RKO (cell line): ENCODE measurements around the gene RFPL4AL1.
"Not testable (repeated sequence)": the region's sequence is repeated elsewhere in the genome, so short reads cannot be mapped to it uniquely, and the experiment has no call there.

Experiments used
- DNase-seq: peaks from one replicate; pipeline ENCODE4 v3.0.0-alpha.2; 2016; ENCODE audit warnings: low spot score

The RFPL4AL1 gene

DNA sequence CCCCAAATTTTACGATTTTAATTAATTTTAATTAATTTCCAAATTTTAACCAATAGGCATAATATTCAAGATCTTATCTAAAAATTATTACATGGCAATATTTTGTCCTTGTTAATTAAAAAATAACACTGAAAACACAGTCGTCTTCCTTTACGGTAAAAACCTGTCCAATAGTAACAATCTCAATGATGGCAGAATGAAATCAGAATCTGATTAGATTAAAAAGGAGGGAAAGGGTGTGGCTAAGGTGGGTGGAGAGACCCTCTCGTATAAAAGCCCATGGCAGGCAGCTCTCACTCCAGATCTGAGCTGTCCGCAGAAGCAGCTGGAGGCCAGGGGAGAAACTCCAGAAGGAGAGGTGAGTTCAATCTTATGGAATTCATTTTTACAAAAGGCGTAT, at the start of gene RFPL4AL1:
TSS of gene RFPL4AL1 (plus strand) at position 301 of the 400 bp plus-strand sequence. CDS start 2,687 bp downstream, outside the sequence.
- DNase-seq, result not testable (repeated sequence)

DNA sequence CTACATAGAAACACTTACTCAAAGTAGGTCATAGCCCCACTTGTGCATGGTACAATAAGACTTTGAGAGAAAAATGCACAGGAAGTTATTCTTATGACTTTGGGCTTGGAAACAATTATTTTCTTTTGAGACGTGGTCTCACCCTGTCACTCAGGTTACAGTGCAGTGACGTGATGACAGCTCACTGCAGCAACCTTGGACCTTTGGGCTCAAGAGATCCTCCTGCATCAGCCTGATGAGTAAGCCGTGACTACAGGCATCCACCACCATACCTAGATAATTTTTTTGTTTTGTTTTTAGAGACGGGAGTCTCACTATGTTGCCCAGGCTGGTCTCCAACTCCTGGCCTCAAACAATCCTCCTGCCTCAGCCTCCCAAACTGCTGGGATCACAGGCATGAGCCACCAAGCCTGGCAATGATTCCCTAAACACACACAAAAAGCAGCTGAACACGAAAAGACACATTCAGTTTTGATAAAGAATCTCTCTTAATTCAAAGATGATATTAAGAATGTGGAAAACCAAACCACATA, 48.6 kb upstream of the RFPL4AL1 start:
- DNase-seq, result peak; percentile 49

DNA sequence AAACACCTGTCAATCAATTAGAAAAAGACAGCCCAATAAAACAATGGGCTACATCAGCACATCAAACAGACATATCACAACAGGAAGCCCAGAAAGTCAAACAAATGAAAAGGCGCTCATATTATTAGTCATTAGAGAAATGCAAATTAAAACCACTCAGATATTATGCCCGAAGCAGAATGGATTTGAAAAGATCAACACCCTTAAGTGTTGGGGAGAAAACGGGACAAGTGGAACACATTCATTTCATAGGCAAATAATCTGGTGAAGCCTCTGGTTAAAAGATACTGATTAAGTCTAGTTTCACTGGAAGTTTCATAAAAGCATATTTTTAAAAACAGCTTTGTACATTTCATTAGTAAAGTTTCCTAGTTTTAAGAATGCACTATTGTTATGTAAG, 48.1 kb upstream of the RFPL4AL1 start:
- no peak for DNase-seq

DNA sequence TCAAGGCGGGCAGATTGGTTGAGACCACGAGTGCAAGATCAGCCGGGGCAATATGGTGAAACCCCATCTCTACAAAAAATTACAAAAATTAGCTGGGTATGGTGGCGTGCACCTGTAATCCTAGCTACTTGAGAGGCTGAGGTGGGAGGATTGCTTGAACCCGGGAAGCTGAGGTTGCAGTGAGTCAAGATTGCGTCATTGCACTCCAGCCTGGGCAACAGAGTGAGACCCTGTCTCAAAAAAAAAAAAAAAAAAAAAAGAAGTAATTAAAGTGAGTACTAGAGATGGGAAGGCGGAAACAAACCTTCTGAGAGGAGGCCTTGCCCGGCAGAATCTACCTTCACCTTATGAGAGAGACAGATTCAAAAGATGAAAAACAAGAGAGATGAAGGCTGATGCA, 45.4 kb upstream of the RFPL4AL1 start:
- no peak for DNase-seq

DNA sequence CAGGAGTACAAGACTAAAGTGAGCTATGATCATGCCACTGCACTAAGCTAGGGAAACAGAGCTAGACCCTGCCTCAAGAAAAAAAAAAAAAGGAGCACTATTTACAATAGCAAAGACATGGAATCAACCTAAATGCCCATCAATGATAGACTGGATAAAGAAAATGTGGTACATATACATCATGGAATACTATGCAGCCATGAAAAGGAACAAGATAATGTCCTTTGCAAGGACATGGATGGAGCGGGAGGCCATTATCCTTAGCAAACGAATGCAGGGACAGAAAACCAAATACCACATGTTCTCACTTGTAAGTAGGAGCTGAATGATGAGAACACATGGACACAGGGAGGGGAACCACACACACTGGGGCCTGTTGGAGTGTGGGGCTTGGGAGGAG, 38.5 kb upstream of the RFPL4AL1 start:
- DNase-seq, result not testable (repeated sequence)

DNA sequence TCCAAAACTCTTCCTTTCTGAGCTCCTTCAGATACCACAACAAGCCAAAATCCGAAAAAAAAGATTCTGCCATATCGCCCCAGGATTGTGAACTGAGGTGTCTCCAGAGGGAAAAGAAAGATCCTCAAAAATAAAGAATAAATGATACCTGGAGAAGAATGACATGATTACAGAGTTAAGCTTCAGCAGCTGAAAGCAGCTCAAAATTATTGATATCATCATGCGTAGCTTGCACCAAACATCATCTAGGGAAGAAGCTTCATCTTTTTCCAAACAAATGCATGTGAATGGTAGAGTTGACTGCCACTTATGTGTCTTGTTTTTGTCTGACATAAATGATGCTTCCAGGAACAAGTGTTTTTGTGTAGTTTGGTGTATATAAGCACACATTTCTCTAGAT, 30.6 kb upstream of the RFPL4AL1 start, which contains the start of gene NLRP9:
TSS of gene NLRP9 (minus strand) at position 101 of the 400 bp plus-strand sequence. CDS start at position 73, 28 bp downstream.
- no peak for DNase-seq

DNA sequence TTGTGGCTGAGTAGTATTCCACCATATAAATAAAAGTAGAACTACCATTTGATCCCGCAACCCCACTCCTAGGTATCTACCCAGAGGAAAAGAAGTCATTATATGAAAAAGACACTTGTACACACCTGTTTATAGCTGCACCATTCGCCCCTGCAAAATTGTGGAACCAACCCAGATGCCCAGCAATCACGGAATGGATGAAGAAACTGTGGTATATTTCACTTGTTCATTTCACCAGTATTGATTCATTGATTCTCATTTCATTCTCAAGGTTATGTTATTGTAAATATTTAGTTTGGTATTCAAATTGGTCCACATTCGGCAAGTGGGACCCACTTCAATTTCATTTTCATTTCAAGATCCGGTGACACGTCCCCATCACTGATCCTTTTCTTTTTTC, 18.2 kb upstream of the RFPL4AL1 start:
- no peak for DNase-seq

DNA sequence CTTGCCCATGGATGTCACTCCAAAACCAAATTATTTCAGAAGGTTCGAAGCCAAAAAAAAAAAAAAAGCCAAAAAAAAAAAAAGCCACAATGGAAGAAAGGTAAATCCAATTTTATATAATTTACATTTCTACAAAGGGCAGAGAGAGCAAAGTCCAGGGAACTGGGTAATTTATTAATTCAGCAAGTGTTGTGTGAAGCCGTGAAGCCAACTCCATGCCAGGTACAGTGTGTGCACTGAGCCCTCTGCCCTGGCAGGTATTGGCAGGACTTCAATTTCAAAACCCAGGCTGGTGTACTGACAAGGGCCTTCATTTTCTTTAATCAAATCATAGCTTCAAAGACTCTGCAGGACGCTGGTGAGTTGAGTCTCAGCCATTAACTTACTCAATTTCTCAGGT, 15.5 kb upstream of the RFPL4AL1 start:
- no peak for DNase-seq

DNA sequence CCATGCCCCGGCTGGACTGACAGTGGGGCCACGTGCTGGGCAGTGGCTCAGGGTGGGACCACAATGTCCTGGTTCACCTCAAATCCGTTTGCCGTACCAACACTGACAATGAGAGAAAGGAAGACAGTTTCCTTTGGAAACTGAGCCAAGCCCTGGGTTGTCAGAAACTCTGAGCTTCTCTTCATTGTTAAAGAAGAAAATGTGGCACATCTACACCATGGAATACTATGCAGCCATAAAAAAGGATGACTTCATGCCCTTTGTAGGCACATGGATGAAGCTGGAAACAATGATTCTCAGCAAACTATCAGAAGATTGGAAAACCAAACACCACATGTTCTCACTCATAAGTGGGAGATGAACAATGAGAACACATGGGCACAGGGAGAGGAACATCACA, 12.1 kb upstream of the RFPL4AL1 start:
- not testable (repeated sequence) for DNase-seq

DNA sequence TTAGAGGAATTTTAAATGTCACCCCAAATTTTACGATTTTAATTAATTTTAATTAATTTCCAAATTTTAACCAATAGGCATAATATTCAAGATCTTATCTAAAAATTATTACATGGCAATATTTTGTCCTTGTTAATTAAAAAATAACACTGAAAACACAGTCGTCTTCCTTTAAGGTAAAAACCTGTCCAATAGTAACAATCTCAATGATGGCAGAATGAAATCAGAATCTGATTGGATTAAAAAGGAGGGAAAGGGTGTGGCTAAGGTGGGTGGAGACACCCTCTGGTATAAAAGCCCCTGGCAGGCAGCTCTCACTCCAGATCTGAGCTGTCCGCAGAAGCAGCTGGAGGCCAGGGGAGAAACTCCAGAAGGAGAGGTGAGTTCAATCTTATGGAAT, 10.1 kb upstream of the RFPL4AL1 start, which contains the start of gene RFPL4A:
TSS of gene RFPL4A (plus strand) at position 301 of the 400 bp plus-strand sequence. CDS start 2,704 bp downstream, outside the sequence.
- not testable (repeated sequence) for DNase-seq

DNA sequence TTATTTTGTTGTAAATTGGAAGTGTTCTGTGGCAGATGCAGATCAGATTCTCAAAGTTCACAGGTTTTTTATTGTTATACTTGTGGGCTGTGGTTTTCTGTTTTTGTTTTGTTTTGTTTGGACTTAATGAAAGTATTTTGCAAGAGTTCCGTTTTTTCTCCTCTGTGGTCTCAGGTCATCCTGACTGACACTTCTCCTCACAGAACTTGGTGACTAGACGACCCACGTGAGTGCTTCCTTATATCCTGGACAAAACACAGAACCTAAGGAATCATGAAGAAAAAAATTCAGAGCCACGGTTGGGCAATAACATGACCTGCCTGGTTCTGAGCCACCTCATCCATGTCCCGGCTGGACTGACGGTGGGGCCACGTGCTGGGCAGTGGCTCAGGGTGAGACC, 2.5 kb upstream of the RFPL4AL1 start:
- no peak for DNase-seq

DNA sequence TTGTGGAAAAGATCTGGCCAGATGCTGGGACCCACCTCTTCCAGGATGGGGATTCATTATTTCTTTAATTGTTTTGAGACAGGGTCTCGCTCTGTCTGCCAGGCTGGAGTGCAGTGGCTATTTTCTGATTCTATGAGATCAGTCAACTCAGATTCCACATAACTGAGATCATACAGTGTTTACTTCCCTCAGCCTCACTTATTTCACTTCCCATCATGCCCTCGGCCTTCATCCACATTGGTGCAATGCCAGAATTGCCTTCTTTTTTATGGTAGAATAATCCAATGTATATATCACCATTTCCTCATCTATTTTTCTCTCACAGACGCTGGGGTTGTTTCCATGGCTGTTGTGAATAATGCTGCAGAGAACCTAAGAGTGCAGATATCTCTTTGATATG, 714 bp downstream of the RFPL4AL1 start:
- not testable (repeated sequence) for DNase-seq

DNA sequence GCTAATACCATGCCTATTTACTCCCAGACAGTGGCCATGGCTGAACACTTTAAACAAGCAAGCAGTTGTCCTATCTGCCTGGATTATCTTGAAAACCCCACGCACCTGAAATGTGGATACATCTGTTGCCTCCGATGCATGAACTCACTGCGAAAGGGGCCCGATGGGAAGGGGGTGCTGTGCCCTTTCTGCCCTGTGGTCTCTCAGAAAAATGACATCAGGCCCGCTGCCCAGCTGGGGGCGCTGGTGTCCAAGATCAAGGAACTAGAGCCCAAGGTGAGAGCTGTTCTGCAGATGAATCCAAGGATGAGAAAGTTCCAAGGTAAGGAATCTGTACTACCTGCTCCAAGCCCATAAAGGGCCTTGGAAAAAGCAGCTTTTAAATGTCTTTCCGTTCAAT, 8.6 kb downstream of the RFPL4AL1 start:
- DNase-seq, result no peak

DNA sequence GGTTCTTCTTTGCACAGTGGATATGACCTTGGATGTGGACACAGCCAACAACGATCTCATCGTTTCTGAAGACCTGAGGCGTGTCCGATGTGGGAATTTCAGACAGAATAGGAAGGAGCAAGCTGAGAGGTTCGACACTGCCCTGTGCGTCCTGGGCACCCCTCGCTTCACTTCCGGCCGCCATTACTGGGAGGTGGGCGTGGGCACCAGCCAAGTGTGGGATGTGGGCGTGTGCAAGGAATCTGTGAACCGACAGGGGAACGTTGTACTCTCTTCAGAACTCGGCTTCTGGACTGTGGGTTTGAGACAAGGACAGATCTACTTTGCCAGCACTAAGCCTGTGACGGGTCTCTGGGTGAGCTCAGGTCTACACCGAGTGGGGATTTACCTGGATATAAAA, 9.4 kb downstream of the RFPL4AL1 start:
- no peak for DNase-seq

DNA sequence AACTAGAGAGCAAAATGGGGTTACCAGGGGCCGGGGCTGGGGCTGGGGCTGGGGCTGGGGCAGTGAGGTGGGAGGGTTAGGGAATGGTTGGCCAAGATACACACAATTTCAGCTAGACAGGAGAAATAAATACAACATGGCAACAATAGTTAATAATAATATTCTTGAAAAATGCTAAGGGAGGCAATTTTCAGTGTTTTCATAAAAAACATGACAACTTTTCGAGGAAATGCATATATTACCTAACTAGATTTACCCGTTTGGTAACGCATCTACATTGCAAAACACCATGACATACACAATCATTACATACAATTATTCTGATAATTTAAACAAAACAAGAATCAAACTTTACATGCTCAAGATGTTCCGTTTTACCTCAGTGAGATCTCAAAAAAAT, 12.2 kb downstream of the RFPL4AL1 start:
- no peak for DNase-seq

DNA sequence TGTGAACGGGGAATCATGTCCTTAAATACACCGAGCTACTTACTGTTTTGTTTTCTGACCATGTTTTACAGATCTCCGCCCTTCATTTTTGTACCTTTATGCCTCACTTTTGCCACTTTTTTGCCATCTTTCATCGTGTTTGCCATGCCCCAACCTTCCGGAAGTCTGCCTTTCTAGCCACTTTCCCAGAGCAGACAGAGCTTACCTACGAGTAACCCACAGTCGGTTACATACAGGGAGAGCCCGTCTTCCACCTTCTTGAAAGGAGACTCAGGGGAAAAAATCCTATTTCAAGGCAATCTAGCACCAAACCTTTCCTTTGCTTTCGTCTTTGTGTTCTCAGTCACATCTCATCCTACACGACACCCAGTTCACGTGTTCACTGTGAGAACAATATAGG, 26.1 kb downstream of the RFPL4AL1 start:
- DNase-seq, result no peak

DNA sequence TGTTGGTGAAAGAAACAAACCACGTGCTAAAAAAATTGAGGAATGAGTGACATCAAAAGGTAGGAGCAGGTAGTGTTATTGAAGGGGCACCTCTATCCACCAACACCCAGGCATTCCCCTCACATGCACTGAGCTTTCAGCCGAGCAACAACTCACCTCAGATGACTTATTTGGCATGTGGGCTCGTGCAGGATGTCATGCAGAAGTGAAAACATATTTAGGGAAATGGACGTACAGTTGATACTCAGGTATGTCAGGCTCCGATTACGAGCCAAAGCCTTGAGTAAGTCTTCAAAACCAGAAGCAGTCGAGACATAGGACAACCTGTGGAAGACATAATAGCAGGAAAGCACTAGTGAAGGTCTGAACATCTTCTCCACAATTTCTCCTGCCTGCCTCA, 32.5 kb downstream of the RFPL4AL1 start:
- no peak for DNase-seq

DNA sequence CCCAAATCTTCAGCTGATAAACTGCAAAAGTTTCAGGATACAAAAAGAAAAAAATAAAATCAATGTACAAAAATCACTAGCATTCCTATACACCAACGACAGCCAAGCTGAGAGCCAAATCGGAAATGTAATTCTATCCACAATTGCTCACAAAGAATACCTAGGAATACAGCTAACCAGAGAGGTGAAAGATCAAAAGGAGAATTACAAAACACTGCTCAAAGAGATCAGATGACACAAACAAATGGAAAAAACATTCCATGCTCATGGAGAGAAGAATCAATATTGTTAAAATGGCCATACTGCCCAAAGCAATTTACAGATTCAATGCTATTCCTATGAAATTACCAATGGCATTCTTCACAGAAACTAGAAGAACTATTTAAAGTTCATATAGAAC, 33.4 kb downstream of the RFPL4AL1 start:
- DNase-seq, result no peak

DNA sequence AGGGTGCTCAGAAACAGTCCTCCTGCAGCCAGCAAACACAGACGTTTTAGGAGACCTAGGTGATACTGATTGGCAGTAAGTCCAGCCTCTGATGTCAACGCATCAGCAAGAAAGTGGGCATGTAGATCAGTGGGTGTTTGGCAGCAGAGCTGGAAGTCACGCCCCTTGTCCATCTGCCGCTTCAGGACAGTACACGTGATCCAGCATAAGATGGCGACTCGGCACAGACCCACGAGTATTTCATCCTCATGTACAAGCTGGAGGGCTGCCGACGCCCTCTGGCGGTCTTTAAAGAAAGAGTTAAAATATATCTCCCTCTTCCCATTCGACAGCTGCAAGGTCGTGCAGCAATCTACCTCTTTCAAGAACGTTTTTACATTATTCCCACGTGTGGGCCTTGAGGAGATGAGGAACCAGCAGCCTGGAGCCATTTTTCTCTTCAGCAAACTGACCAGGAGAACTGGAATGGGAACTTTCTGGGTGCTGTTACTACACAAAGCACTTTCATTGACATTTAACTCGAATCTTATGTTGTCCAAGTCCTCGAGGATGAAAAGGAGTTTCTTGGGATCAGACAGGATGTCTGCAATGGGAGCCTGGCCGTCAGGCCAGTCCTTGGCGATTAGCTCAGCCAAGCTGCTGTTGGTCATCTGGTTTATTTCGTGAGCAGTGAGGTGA, 40.6 kb downstream of the RFPL4AL1 start:
- DNase-seq, result peak; percentile 96

DNA sequence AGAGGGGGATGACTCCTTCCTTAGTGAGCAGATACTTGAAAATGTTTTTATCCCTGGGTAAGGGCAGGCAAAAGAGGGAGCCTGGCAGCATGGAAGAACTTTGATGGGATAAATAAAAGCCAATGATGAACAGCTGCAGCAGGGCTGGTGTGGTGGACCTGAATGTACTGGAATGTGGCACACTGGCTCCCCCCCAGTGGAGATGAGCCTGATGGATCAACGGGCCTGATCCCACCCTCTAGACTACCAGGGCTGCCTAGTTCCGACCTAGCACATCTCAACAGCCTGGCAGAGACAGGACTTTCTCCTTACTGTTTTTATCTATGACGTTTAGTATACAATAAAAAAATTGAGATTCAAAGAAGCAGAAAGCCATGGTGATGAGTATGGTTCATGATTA, 42.4 kb downstream of the RFPL4AL1 start:
- no peak for DNase-seq

DNA sequence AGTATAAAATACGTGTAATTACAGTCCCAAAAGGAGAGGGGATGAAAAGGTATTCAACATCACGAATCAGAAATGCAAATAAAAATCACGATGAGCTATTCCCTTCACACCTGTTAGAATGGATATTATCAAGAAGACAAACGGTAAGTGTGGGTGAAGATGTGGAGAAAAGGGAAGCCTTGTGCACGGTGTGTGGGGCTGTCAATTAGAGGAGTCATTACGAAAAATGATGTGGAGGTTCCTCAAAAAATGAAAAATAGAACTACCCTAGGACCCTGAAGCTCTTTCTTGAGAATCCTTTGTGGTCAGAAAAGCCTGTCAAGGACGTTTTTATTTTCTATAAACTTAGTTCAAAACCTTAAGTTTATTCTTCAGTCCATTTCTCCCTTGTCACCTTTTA, 43.5 kb downstream of the RFPL4AL1 start:
- DNase-seq, result no peak

DNA sequence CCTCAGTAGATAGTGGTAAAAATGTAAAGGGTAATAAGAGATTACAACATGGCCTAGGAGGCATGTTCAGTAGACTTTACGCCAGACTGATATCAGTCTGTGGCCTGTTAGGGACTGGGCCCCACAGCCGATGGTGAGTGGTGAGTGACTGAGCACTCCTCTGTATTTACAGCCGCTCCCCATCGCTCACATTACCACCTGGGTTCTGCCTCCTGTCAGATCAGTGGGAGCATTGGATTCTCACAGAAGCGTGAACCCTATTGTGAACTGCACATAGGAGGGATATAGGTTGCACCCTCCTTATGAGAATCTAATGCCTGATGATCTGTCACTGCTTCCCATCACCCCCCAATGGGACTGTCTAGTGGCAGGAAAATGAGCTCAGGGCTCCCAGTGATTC, 45.0 kb downstream of the RFPL4AL1 start:
- no peak for DNase-seq

DNA sequence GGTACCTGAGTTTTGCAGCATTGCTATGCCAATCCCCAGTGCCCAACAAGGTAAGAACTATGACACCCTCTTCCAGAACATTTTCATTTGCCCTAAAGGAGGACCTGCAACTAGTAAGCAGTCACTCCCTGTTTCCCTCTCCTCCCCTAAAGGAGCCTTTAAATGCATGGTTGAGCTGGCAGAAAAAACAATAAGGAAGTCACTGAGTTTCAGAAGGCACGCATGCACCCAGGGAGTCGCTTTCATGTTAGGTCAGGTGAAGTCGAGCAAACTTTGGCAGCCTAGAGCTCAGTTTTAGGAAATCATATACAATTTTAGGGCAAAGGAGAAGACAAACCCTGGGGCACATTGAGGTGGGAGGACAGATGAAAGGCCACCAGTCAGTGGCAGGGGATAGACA, 51.1 kb downstream of the RFPL4AL1 start:
- DNase-seq, result no peak
